SK-N-SH treated with all-trans-retinoic acid at 6 μM for 48 hours (cell line): Measurements from ENCODE around the gene TSPAN9.

Experiments
- ARNTL ChIP-seq: fragments of 450-650 bp; formaldehyde crosslinking; IDR thresholded peaks from 2 replicates; pipeline ENCODE4 v1.5.0; 2020; ENCODE audit warnings: low read depth, mild to moderate bottlenecking, moderate library complexity, borderline replicate concordance
- BACH2 ChIP-seq: fragments of 250-450 bp; sonication (Bioruptor Pico); IDR thresholded peaks from 2 replicates; pipeline ENCODE4 v1.9.0; 2021; ENCODE audit warnings: mild to moderate bottlenecking, borderline replicate concordance
- CSDC2 ChIP-seq: fragments of 250-450 bp; sonication (Bioruptor Pico); IDR thresholded peaks from 2 replicates; pipeline ENCODE4 v1.5.0; 2020; ENCODE audit warnings: mild to moderate bottlenecking, moderate library complexity
- ESRRG ChIP-seq: fragments of 250-450 bp; sonication (Bioruptor Pico); IDR thresholded peaks from 2 replicates; pipeline ENCODE4 v1.6.1; 2021; ENCODE audit warnings: mild to moderate bottlenecking
- GLIS3 ChIP-seq: fragments of 250-450 bp; sonication (Bioruptor Pico); IDR thresholded peaks from 2 replicates; pipeline ENCODE4 v1.5.0; 2020; ENCODE audit warnings: mild to moderate bottlenecking, moderate library complexity
- OSR1 ChIP-seq: fragments of 250-450 bp; sonication (Bioruptor Pico); IDR thresholded peaks from 2 replicates; pipeline ENCODE4 v1.8.0; 2022; ENCODE audit warnings: moderate library complexity, mild to moderate bottlenecking, inconsistent platforms
- RARB ChIP-seq: fragments of 250-450 bp; sonication (Bioruptor Pico); IDR thresholded peaks from 2 replicates; pipeline ENCODE4 v1.8.0; 2021; ENCODE audit warnings: mild to moderate bottlenecking, moderate library complexity
- TCF4 ChIP-seq: fragments of 250-450 bp; sonication (Bioruptor Pico); IDR thresholded peaks from 2 replicates; pipeline ENCODE4 v1.8.0; 2021; ENCODE audit warnings: mild to moderate bottlenecking, moderate library complexity, borderline replicate concordance
- TOX ChIP-seq: fragments of 250-450 bp; sonication (Bioruptor Pico); IDR thresholded peaks from 2 replicates; pipeline ENCODE4 v1.8.0; 2021; ENCODE audit warnings: mild to moderate bottlenecking, moderate library complexity, borderline replicate concordance
- ZFP3 ChIP-seq: fragments of 250-450 bp; sonication (Bioruptor Pico); IDR thresholded peaks from 2 replicates; pipeline ENCODE4 v1.5.0; 2020; ENCODE audit warnings: mild to moderate bottlenecking, moderate library complexity
- TF ChIP-seq, protein P1 (sequence below): fragments of 250-450 bp; sonication (Bioruptor Pico); IDR thresholded peaks from 2 replicates; pipeline ENCODE4 v1.5.1; 2020; ENCODE audit warnings: low read depth, mild to moderate bottlenecking, moderate library complexity

DNA sequence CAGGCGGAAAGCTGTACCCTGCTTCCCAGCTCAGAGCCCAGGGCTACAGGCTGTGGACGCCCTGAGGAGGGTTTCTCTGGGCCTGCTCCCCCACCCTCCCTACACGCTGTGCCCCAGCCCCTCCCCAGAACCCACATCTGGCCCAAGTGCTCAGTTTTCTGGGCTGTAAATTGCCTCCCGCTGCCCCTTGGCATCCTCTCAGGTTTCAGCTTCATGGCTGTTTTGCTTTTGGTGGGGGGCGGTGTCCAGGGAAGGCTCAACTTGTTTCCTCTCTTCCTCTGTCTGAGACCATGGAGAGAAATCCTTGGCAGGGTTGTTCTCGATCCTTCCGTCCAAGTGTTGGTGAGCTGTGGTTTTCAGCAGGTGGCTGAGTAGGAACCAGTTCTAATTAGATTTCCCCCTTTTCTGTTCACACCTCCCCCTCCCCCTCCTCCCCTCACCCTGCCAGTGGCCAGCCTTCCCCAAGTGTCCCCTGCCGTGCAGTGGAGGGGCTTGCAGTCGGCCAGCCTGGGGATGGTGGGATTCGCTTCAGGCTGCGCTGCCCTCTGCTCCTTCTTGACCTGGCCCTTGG lies 61.8 kb downstream of the TSPAN9 start:
- TF ChIP-seq, protein P1, sequence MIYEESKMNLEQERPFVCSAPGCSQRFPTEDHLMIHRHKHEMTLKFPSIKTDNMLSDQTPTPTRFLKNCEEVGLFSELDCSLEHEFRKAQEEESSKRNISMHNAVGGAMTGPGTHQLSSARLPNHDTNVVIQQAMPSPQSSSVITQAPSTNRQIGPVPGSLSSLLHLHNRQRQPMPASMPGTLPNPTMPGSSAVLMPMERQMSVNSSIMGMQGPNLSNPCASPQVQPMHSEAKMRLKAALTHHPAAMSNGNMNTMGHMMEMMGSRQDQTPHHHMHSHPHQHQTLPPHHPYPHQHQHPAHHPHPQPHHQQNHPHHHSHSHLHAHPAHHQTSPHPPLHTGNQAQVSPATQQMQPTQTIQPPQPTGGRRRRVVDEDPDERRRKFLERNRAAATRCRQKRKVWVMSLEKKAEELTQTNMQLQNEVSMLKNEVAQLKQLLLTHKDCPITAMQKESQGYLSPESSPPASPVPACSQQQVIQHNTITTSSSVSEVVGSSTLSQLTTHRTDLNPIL (CRISPR knock-in tag) = no peak
- no peak for TF ChIP-seq TCF4 (CRISPR knock-in tag)
- no peak for TF ChIP-seq ARNTL
- no peak for TF ChIP-seq TOX (CRISPR knock-in tag)
- no peak for TF ChIP-seq OSR1 (CRISPR knock-in tag)
- TF ChIP-seq ZFP3 (CRISPR knock-in tag) = no peak
- no peak for TF ChIP-seq CSDC2 (CRISPR knock-in tag)
- no peak for TF ChIP-seq GLIS3 (CRISPR knock-in tag)
- no peak for TF ChIP-seq RARB
- no peak for TF ChIP-seq ESRRG (CRISPR knock-in tag)
- no peak for TF ChIP-seq BACH2 (CRISPR knock-in tag)
